ENCODE measurements around the gene GRXCR2.

GRXCR2 gene

DNA sequence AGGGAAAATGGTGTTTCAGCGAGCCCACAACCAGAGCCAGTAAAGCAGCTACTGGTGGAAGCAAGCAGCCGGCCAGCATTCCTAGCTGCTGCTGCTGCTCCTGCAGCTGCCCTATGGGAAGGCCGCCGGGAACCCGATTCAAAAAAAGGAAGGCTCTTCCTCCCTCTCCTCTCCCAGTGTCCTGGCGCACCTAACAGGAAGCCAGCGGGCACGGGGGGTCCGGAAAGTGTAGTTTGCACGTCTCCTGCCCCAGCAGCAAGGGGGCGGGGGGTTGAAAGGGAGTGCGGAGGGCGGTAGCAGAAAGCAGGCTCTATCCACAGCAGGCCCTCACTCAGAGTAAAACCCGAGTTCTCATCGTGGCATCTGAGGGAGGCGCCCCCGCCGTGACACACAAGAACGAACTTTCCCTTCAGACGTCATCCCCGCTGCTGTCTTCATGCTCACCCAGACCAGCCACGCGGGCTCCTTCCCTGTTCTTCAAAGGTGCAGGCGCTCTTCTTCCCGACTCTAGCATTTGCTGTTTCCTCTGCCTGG lies 16.5 kb downstream of the GRXCR2 start:
- TF ChIP-seq GATA3 (IDR thresholded peaks at IDR 0.05; ENCODE audit: low read depth, low read length), result no peak
- TF ChIP-seq GATA2 (IDR thresholded peaks at IDR 0.05; ENCODE audit: low read depth, low read length), result no peak

DNA sequence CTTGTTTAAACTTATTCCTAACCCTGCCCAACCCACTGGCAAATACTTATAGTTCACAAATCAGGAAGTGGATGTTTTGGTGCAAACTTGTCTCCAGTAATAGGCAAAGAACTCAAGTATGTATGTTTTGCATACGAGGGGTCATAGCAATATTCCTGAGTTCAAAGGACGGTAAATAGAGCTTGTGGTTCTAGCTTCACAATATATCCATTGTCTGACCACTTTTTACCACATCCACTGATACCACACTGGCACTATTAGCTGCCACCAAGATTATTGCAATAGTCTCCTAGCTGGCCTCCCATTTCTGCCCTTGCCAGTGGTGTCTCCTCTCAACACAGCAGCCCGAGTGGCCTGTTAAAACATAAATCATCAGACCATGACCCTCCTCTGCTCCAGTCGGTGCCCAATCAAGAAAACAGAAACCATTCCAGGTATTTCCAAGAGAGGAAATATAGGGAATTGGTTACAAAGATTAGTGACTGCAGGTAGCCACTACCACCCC lies 17.0 kb downstream of the GRXCR2 start:
- no peak for TF ChIP-seq GATA3 (IDR thresholded peaks at IDR 0.05; ENCODE audit: low read depth, low read length)
- no peak for TF ChIP-seq GATA2 (IDR thresholded peaks at IDR 0.05; ENCODE audit: low read depth, low read length)

DNA sequence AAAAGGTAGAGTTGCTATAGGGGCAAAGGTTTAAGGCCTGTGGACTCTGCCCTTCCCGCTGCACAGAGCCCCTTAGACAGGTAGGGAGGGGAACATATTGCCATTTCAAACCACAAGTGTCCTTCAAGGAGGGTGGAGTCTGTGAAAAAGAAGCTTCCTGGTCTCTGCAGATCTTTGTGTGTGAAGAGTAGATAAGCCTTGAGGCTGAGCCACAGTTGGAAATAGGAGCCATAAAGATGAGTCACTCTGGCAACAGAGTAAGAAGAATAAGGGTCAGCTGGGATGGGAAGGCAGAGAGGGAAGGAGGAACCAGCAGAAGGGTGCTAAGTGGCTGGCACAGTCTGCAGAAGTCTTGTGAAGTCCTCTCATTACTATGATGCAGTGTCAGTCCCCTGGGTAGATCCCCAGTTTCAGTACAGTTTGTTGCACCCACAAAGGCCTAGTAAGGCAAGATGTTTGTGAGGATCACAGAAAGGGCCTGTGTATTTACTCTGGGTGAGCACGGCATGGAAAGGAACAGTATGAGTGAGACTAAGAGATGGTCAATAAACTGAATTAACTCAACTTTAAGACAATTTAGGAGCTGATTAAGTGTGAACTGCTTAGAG lies 18.1 kb downstream of the GRXCR2 start:
- TF ChIP-seq GATA3 (IDR thresholded peaks at IDR 0.05; ENCODE audit: low read depth, low read length) (no peak), GATA2 (IDR thresholded peaks at IDR 0.05; ENCODE audit: low read depth, low read length) (no peak)

DNA sequence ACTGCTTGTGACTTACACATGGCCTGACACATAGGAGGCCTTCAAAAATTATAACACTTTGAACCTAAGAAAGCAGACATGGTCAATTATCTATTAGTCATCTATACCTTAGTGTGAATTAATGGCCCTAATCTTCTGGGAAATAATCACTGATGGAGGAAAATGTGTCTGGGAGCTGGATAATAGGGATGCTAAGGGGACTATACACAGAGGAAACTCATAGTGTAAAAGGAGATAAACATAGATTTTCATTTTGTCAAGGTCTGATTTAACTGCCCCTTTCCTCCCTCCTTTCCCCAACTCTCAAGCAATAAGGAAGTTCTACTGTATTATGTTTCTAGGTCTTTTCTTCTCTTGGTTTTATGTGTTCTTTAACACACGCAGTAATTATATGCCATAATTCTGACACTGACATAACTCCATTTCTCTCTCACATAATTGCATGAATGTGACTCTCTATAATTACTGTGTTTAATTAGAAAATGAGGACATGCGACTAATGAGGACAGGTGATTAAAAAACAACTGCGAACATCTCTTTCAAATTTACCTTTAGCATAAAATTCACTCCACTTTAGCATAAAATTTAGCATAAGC lies 18.9 kb downstream of the GRXCR2 start:
- TF ChIP-seq GATA2 (IDR thresholded peaks at IDR 0.05; ENCODE audit: low read depth, low read length), result no peak
- no peak for TF ChIP-seq GATA3 (IDR thresholded peaks at IDR 0.05; ENCODE audit: low read depth, low read length)

DNA sequence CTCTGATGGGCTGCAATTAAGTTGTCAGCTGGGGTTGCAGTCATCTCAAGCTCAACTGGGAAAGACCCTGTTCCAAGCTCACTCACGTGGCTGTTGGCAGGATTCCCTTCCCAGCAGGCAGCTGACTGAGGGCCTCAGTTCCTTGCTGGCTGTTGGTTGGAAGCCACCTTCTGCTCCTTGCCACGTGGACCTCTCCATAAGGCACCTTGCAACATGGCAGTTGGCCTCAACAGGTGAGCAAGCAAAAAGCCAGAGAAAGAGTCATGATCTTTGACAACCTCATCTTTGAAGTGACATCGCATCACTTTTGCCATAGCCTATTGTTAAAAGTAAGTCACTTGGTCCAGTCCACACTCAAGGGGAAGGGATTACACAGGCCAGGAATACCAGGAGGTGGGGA lies 19.8 kb downstream of the GRXCR2 start:
- TF ChIP-seq GATA3 (IDR thresholded peaks at IDR 0.05; ENCODE audit: low read depth, low read length) (no peak), GATA2 (IDR thresholded peaks at IDR 0.05; ENCODE audit: low read depth, low read length) (no peak)

DNA sequence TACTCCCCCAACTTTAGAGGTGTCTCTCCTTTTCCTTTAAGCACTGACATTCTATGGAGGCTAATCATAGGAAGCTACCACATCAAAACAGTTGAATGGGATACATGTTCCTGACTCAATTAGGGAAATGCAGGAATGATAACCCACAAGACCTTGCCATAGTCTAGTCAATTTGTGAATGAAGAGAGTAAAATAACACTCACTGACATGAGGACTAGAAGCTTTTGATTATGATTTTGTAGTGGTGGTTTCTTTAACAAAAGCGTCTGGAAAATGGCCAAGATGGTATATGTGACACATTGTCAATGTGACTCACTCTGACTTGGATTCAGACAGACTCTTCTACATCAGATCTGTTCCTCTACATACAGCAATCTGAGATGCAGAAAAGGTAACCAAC lies 24.0 kb downstream of the GRXCR2 start:
- TF ChIP-seq GATA3 (IDR thresholded peaks at IDR 0.05; ENCODE audit: low read depth, low read length) (no peak), GATA2 (IDR thresholded peaks at IDR 0.05; ENCODE audit: low read depth, low read length) (no peak)

DNA sequence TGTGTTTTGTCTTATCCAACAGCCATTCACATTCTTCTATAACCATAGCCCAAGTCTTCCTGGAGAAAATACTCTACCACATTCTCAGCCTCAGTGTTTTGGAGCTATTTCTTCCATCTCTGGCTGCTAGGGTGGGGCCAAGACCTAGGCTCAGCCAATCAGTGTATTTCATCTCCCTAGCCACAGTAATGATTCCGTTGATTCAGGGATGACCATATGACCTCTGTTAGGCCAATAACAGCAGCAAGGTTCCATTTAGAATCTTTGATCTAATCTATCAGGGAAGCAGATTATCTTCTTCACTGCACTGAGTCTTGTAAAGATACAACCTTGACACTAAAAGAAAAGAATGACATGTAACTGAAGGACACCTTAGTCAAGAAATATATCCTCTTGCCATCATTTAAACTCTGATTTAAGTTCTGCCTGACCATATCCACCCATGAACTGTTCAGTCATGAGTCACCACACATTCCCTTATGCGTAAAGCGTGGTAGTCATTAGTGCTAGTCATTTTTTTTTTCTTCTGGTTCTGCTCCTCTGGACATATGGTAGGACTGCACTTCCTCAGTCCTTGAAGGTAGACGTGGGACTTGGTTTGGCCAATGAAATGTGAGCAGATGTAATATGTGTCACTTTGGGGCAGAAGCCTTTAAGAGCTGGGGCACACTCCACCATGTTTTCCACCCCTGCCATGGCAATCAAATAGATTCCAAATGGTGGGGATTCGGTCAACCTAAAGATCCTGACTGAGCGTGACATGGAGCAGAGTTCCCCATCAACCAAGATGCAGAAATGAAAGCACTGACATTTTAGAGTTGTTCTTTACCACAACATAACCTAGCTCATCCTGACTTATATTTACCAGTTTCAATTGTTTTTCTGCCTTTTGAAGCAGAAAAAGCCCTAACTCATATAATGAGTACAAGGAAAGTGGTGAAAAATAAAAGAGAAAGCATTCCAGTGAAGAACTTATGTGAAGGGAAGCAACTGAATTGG lies 25.0 kb downstream of the GRXCR2 start:
- TF ChIP-seq GATA3 (IDR thresholded peaks at IDR 0.05; ENCODE audit: low read depth, low read length) (no peak), GATA2 (IDR thresholded peaks at IDR 0.05; ENCODE audit: low read depth, low read length) (no peak)

DNA sequence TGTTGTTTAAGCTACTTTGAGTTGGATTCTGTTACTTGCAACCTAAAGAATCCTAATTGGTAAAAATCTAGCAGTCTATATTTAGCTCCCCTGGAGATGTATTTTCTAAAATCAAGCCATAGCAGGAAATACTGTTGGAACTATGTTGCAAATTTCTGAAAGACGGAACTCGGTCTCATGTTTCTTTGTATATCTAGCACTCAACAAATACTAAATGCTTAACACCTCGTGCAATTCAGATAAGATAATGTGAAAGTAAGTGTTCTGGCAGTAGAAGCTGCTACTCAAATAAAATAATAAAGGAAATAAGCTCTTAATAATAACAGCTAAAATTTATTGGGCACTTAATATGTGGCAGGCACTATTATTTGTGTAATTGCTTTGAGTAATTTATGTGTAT lies 26.7 kb downstream of the GRXCR2 start:
- no peak for TF ChIP-seq GATA2 (IDR thresholded peaks at IDR 0.05; ENCODE audit: low read depth, low read length)
- TF ChIP-seq GATA3 (IDR thresholded peaks at IDR 0.05; ENCODE audit: low read depth, low read length), result no peak

DNA sequence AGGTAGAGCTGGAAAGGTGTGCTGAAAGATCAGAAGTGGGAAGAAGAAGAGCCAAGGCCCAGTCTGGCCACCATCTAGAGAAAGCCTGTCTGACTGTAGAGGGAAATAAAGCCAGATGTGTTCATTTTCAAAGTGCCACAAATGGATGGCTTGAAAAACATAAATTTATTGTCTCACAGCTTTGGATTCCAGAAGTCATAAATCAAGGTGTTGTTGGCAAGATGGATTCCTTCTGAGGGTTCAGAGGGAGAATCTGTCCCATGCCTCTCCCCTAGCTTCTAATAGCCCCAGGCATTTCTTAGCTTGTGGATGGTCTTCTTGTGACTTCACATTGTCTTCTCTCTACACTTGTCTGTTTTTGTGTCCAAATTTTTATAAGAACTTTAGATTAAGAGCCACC lies 31.5 kb downstream of the GRXCR2 start:
- no peak for TF ChIP-seq GATA3 (IDR thresholded peaks at IDR 0.05; ENCODE audit: low read depth, low read length)
- TF ChIP-seq GATA2 (IDR thresholded peaks at IDR 0.05; ENCODE audit: low read depth, low read length), result no peak

DNA sequence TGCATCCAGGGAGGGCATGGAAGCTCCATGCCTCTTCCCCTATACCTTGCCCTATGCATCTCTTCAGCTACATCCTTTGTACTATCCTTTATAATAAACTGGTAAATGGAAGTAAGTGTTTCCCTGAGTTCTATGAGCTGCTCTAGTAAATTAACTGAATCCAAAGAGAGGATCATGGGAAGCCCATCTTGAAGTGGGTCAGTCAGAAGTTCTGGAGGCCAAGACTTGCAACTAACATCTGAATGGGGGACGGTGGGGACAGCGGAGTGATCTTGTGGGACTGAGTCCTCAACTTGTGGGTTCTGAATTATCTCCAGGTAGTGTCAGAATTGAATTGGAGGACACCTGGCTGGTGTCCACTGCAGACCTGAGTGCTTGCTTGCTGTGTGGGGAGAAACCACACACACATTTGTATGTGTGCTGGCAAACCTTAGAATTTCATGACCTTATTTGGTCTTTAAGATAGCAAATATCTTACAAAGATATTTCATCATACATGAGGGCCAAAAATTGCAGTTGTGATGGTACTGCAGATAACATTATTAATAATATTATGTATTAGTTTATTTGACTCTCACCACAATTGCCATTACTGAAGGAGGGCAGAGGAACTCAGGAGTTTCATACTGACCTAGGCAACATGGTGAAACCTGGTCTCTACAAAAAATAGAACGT lies 32.2 kb downstream of the GRXCR2 start:
- TF ChIP-seq GATA2 (IDR thresholded peaks at IDR 0.05; ENCODE audit: low read depth, low read length) (no peak), GATA3 (IDR thresholded peaks at IDR 0.05; ENCODE audit: low read depth, low read length) (no peak)

DNA sequence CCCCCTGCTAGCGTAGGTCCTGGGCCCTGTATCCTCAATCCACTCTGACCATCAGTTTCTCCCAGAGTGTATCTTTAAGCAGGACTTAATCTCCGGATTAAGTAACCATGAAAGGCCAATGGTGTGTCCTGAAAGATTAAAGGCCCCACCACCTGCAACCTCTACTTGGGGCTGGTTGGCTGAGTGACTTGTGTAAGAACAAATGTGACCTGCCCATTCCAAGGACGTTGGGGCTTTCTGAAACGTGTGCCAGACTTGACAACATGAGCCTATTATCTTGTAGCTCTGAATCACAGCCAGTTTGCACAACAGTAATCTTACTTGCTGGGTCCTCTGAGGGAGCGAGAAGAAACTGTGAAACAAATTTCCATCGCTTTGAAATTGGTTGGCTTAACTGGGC lies 34.5 kb downstream of the GRXCR2 start:
- TF ChIP-seq GATA3 (IDR thresholded peaks at IDR 0.05; ENCODE audit: low read depth, low read length) (no peak), GATA2 (IDR thresholded peaks at IDR 0.05; ENCODE audit: low read depth, low read length) (no peak)

DNA sequence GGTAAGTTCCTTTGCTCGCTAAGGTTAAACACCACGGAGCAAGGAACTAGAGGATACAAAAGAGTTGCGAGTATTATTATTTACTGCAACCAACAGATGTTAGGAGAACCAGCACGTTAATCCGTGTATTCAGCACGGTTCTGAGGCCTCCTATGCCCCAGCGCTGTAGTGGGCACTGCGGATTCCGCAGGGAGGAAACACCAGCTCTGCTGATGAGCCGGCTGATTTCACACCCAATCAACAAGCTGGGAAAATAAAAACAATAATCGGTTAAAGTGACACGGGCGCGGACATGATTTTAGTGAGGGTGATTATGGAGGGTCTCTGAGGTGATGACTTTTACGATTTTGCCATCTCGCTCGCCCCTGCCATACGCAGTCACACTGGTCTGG lies 37.0 kb downstream of the GRXCR2 start:
- TF ChIP-seq GATA2 (IDR thresholded peaks at IDR 0.05; ENCODE audit: low read depth, low read length), result no peak
- no peak for TF ChIP-seq GATA3 (IDR thresholded peaks at IDR 0.05; ENCODE audit: low read depth, low read length)

DNA sequence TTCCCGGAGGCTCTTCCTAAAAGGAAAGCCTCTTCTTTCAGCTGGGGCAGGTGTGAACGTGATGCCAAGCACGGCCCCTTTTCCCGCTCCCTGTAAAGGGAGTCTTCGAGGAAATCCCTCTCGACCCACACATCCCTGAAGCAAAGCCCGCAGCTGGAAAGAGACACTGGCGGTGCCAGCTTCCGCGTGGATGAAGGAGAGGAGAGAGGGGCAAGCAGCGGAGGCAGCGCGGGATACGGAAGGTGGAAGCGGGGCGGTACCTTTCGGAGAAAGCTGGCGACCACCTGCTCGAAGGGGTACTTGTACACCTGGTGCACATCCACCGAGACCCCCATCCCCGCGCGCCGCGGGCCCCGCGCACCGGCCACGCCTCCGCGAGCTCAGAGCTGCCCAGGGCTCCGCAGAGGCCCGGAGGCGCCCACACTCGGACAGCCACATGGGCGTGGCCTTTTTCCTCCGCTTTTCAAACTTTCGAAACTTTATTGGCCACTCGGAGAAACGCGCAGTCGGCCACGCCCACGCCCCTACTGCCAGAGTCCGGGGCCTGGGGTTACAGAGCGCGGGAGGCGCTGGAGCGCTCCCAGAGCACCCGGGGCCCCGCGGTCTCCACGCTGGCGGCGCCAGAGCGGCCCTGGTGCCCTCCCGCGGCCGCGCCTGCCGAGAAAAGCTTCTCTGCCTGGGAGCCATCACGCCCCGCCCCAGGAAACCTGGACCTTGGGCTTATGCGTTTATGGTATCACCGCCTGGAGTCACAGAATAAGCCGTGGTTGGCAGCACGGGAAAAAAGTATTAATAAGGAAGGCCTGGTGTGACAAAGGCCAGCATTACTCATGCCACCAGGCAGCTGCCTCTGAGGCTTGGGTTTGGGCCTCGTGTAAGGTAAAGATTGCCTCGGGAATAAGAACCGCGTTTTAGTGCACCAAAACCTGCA lies 37.6 kb downstream of the GRXCR2 start, which contains the start of gene PRELID2:
Gene PRELID2, minus strand, starts transcription at position 426 of the 931 bp plus-strand sequence. Its CDS starts 91 bp downstream, at position 335.
- TF ChIP-seq GATA3 (IDR thresholded peaks at IDR 0.05; ENCODE audit: low read depth, low read length) (no peak), GATA2 (IDR thresholded peaks at IDR 0.05; ENCODE audit: low read depth, low read length) (no peak)
